ENCODE data around the gene SUCO.
A peak's percentile ranks its signal among the peaks of the same experiment; 100 is the strongest.
"Not testable (repeated sequence)": the region's sequence is repeated elsewhere in the genome, so short reads cannot be mapped to it uniquely, and the experiment has no call there.

Gene SUCO

GRCh38 chr1:172567720-172568119 is 34.8 kb downstream of the SUCO start:
- FAIRE-seq, result no peak

GRCh38 chr1:172574080-172574479 is 41.1 kb downstream of the SUCO start:
- no peak for FAIRE-seq

- FAIRE-seq, result peak; percentile 38
Measured at GRCh38 chr1:172578586-172578985, 45.6 kb downstream of the SUCO start.

- no peak for FAIRE-seq
Measured at GRCh38 chr1:172581273-172581672, 48.3 kb downstream of the SUCO start.

GRCh38 chr1:172581779-172582178 is 48.8 kb downstream of the SUCO start:
- no peak for FAIRE-seq

GRCh38 chr1:172582889-172583288 is 49.9 kb downstream of the SUCO start:
- FAIRE-seq, result no peak

GRCh38 chr1:172585348-172585747 is 52.4 kb downstream of the SUCO start:
- FAIRE-seq, result peak; percentile 93

GRCh38 chr1:172585861-172586260 is 52.9 kb downstream of the SUCO start:
- FAIRE-seq, result no peak

GRCh38 chr1:172588296-172589291 is 55.6 kb downstream of the SUCO start:
- no peak for FAIRE-seq

- FAIRE-seq, result no peak
Measured at GRCh38 chr1:172589553-172589952, 56.6 kb downstream of the SUCO start.

- not testable (repeated sequence) for FAIRE-seq
Measured at GRCh38 chr1:172591429-172591828, 58.5 kb downstream of the SUCO start.

- not testable (repeated sequence) for FAIRE-seq
Measured at GRCh38 chr1:172595066-172595465, 62.1 kb downstream of the SUCO start.

GRCh38 chr1:172596782-172597181 is 63.8 kb downstream of the SUCO start:
- FAIRE-seq, result not testable (repeated sequence)

GRCh38 chr1:172599912-172600311 is 67.0 kb downstream of the SUCO start:
- no peak for FAIRE-seq

GRCh38 chr1:172600615-172601014 is 67.7 kb downstream of the SUCO start:
- no peak for FAIRE-seq

- no peak for FAIRE-seq
Measured at GRCh38 chr1:172601046-172601630, 68.2 kb downstream of the SUCO start.

- FAIRE-seq, result no peak
Measured at GRCh38 chr1:172602706-172603105, 69.8 kb downstream of the SUCO start.

- FAIRE-seq, result no peak
Measured at GRCh38 chr1:172603816-172604215, 70.9 kb downstream of the SUCO start.

GRCh38 chr1:172605641-172606040 is 72.7 kb downstream of the SUCO start:
- no peak for FAIRE-seq

- no peak for FAIRE-seq
Measured at GRCh38 chr1:172607145-172607544, 74.2 kb downstream of the SUCO start.

- no peak for FAIRE-seq
Measured at GRCh38 chr1:172608098-172608601, 75.2 kb downstream of the SUCO start.

GRCh38 chr1:172609528-172609927 is 76.6 kb downstream of the SUCO start:
- FAIRE-seq, result no peak

- FAIRE-seq, result no peak
Measured at GRCh38 chr1:172612478-172612877, 79.5 kb downstream of the SUCO start.

GRCh38 chr1:172613294-172613693 is 80.3 kb downstream of the SUCO start:
- no peak for FAIRE-seq

Data from islet of Langerhans (tissue), 1 donor.